Activated CD8-positive, alpha-beta memory T cell treated with anti-CD3 and anti-CD28 coated beads for 36 hours (primary cell): ENCODE data around the gene DEPDC5. TPM values are rescaled to one million over a fixed set of nuclear protein-coding genes. Genes with fewer than 3 reads are reported as not detected.
"Not testable (repeated sequence)": the region's sequence is repeated elsewhere in the genome, so short reads cannot be mapped to it uniquely, and the experiment has no call there.

ENCODE experiments used
- CTCF ChIA-PET: fragments of 350-600 bp; sonication (Branson Sonifier 250); formaldehyde crosslinking; loops from one replicate; lab custom pipeline; 2021; ENCODE audit warnings: antibody characterized with exemption; lab: Charles Lee
- POLR2A ChIA-PET: fragments of 350-600 bp; sonication (Branson Sonifier 250); formaldehyde crosslinking; loops from one replicate; lab custom pipeline; 2021; ENCODE audit warnings: antibody characterized with exemption; lab: Charles Lee
- total RNA-seq, 2 experiments: library from RNA; stranded (reverse); gene quantifications; one replicate each; pipeline ENCODE4 v1.2.3, GENCODE V29; 2021

DEPDC5 gene
- total RNA-seq, 2 experiments from 2014 or later, result 35.1 to 38.2 TPM

DNA sequence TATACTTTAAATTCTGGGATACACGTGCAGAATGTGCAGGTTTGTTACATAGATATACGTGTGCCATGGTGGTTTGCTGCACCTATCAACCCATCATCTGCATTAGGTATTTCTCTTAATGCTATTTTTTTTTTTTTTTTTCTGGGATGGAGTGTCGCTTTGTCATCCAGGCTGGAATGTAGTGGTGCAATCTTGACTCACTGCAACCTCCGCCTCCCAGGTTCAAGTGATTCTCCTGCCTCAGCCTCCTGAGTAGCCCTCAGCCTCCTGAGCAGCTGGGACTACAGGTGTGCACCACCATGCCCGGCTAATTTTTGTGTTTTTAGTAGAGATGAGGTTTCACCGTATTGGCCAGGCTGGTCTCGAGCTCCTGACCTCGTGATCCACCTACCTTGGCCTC is 45.5 kb downstream of the DEPDC5 start:
- POLR2A ChIA-PET, result not testable (repeated sequence)
- CTCF ChIA-PET, result interaction anchor here (0.6 kb wide), 1 partner anchor 8 kb away, joined by 3 read pairs; no protein-coding TSS in a partner anchor

DNA sequence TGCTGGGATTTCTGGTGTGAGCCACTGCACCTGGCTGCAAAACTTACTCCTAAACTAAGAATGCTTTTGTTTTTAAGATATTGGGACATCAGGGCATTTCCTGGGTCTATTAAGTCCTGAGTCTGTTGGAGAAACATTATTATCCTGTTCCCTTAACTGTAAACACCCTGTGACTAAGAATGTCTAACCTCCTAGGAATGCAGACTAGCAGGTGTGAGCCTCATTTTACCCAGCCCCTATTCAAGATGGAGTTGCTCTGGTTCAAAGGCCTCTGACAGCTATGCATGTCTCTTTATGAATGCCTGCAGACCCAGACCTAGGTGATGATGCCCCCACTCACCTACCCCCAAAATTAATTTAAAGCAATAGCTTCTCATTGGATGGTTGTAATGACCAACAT is 46.2 kb downstream of the DEPDC5 start:
- ChIA-PET CTCF (no interaction called here), POLR2A (no interaction called here)

DNA sequence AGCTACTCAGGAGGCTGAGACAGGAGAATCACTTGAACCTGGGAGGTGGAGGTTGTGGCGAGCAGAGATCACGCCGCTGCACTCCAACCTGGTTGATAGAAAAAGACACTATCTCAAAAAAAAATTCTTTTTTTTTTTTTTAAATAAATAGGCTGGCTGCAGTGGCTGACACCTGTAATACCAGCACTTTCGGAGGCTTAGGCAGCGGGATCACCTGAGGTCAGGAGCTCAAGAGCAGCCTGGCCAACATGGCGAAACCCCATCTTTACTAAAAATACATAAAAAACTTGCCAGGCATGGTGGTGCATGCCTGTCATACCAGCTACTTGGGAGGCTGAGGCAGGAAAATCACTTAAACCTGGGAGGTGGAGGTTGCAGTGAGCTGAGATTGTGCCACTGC is 47.0 kb downstream of the DEPDC5 start:
- POLR2A ChIA-PET, CTCF ChIA-PET: not testable (repeated sequence)

DNA sequence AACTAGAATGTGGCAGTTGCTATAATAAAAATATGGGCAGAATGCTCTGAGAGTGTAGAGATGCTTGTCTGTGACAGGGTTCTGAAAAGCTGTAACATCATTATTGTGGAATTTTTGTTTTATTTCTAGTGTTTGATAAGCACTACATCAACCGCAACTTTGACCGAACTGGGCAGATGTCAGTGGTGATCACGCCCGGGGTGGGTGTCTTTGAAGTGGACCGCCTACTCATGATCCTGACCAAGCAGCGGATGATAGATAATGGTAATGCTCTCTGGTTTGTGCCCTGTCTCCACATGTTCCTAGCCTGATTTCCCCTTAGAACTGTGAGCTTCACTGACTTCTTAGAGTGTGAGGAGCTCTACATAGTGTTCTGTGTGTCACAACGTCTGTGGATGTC is 48.8 kb downstream of the DEPDC5 start:
- ChIA-PET CTCF (no interaction called here), POLR2A (no interaction called here)

DNA sequence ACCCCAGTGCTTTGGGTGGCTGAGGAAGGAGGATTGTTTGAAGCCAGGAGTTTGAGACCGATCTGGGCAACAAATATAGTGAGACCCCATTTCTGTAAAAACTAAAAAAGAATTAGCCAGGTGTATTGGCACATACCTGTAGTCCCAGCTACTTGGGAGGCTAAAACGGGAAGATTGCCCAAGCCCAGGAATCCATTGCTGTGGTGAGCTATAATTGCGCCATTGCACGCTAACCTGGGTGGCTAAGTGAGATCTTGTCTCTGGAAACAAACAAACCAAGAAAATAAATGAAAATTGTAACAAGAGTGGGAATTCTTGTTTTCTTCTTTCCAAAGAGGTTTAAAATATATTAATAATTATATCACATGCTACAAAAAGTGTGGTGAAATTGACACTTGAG is 52.9 kb downstream of the DEPDC5 start:
- ChIA-PET POLR2A (no interaction called here), CTCF (no interaction called here)

DNA sequence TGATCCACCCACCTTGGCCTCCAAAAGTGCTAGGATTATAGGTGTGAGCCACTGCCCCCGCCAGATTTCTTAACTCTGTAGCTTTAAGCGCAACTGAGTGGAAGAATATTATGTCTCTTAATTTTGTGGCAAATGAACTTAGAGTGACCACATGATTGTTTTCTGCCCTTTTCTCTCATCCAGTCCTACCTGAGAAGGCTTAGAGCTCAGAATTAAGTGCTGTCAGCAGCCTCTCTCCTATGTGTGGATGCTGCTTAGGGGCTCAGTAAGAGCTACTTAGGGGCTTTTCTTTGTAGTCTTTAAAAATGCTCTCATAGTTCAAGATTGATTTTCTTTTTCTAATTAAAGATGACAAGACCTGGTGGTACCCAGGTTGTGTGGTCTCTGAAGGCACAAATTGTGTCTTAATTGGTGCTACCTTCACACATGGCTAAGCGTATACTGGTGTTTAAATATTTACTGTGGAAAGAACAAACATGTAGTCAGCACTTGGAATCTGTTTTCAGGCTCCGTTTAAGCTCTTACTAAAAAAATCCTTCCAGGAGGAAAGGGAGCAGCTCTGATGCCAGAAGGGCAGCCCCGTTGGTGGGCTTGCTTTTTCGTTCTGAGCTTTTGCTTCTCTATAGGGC is 59.3 kb downstream of the DEPDC5 start:
- ChIA-PET CTCF (no interaction called here), POLR2A (no interaction called here)

DNA sequence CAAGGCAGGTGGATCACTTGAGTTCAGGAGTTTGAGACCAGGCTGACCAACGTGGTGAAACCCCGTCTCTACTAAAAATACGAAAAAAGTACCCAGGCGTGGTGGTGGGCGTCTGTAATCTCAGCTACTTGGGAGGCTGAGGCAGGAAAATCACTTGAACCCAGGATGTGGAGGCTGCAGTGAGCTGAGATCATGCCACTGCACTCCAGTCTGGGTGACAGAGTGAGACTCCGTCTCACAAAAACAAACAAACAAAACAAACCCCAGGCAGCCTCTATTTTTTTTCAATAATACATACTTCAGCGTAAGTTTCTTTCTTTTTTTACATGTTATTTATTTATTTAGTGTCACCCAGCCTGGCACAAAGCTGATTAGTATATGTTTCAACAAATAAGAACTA is 60.1 kb downstream of the DEPDC5 start:
- POLR2A ChIA-PET, CTCF ChIA-PET: not testable (repeated sequence)

DNA sequence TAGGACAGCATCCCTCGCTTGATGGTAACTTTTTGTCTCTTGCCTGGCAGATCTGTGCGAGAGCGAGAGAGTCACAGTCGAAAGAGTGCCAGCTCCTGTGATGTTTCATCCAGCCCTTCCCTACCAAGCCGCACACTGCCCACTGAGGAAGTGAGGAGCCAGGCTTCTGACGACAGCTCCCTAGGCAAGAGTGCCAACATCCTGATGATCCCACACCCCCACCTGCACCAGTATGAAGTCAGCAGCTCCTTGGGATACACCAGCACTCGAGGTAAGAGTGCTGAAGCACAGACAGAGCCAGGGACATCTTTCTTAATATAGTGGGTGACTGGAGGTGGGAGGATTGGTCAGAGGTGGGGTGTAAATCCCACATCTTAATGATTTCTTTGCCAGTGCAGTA is 61.1 kb downstream of the DEPDC5 start:
- ChIA-PET POLR2A (no interaction called here), CTCF (no interaction called here)

DNA sequence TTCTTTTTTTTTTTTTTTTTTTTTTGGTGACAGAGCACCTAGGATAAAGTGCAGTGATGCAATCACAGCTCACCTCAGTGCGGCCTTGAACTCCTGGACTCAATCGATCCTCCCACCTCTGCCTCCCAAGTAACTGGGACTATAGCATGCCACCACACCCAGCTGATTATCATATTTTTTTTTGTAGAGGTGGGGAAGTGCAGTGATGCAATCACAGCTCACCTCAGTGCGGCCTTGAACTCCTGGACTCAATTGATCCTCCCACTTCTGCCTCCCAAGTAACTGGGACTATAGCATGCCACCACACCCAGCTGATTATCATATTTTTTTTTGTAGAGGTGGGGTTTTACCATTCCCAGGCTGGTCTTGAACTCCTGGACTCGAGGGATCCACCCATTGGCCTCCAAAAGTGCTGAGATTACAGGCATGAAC is 61.6 kb downstream of the DEPDC5 start:
- CTCF ChIA-PET, POLR2A ChIA-PET: not testable (repeated sequence)

DNA sequence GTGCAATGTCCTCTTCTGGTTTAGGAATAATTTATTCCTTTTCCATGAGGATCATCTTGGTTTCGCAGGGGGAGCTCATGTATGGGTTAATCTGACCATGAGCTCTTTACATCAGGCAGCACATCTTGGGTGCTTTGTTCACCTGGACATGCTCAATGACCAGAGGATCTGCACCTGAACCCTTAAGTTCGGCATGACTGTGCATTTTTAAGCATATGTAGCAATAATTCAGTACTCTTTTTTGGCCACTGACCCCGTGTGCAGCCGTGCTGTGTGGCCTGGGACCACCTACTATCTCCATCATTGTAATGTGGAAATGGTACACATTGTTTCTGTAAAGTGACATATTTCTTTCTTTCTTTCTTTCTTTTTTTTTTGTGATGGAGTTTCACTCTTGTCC is 62.9 kb downstream of the DEPDC5 start:
- POLR2A ChIA-PET, result no interaction called here
- CTCF ChIA-PET, result no interaction called here

DNA sequence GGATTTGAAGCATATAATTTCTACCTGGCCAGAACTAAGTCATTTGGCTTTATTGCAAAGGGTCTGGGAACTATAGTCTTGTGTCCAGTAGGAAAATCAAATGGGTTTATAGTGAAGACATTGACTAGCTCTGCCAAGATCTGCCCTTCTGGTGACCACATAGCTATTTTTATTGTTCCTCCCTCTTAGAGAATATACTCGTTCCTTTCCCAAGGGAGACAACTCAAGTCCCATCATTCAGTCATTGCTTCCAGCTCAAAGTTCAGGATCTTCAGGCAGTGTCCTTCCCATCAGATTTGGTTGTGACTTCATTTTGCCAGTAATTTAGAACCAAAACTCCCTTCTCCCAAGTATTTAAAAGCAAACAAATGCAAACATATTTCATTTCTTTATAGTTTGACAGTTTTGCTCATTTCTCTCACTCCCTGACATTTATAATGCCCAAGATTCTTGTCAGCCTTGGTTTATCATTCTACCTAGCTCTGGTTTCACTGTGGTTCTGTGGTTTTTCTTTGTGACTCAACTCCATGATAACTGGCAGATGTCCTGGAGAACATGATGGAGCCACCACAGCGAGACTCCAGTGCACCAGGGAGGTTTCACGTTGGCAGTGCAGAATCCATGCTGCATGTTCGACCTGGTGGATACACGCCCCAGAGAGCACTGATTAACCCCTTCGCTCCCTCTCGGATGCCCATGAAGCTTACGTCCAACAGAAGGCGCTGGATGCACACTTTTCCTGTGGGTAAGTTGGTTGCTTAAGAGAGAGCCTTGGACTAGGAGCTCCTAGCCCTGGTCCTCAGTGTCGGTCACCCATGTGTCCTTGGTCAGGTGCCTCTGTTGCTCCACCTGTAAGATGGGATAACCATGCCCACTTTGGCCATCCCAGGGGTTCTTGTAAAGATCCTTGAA is 64.9 kb downstream of the DEPDC5 start:
- ChIA-PET CTCF (no interaction called here), POLR2A (interaction anchor here (0.9 kb wide), 1 partner anchor 11 kb away, joined by 4 read pairs; no protein-coding TSS in a partner anchor)

DNA sequence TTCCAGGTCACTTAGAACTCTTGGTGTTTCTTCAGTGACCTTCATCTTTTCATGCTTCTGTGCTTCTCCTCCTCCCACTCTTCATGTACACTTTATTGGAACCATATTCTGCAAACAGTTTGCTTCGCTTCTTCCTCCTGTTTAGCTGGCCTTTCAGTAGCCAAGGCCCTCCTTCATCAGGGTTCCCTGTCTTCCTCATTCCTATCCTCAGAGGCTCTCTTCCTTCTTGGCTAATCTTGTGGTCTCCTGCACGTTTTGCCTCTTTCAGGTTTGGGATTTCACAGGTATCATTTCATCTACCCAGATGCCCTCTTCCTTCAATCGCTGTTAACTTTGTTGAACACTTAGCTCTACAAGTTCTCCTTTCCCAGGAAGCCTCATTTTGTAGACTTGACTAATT is 66.8 kb downstream of the DEPDC5 start:
- CTCF ChIA-PET, result no interaction called here
- POLR2A ChIA-PET, result no interaction called here

DNA sequence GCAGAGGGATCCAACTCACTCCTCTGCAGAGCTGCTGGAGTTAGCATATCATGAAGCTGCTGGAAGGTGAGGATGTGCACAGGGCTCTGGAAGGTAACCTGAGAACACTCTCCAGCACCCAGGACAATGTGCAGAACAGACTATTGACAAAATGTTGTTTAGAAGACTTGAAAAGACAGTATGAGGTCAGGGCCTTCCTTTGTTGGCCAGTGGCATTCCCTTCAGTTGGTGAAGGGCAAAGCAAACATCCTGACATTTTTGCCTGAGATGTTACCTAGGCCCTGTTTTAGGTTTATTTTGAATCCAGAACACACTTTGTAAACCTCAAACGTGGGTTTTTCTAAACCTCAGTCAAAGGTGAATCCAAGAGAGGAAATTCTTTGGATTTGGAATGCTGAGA is 67.8 kb downstream of the DEPDC5 start:
- ChIA-PET POLR2A (no interaction called here), CTCF (no interaction called here)

DNA sequence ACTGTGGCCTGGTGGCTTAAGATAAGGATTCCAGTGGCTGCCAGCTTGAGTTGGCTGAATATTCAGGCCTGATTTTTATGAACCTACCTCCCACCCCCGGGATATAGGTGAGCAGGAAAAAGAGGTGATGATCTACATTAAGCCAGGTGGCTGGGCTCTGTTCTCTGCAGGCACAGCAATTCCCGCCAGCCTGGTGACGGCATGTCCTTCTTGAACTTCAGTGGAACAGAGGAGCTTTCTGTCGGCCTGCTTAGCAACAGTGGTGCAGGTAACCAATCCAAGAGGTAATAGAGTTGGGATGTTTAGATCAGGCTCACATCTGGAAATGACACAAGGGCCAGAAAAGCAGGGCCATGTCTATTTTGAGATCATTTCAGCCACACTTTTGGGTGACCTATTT is 68.7 kb downstream of the DEPDC5 start:
- POLR2A ChIA-PET, result no interaction called here
- CTCF ChIA-PET, result no interaction called here

DNA sequence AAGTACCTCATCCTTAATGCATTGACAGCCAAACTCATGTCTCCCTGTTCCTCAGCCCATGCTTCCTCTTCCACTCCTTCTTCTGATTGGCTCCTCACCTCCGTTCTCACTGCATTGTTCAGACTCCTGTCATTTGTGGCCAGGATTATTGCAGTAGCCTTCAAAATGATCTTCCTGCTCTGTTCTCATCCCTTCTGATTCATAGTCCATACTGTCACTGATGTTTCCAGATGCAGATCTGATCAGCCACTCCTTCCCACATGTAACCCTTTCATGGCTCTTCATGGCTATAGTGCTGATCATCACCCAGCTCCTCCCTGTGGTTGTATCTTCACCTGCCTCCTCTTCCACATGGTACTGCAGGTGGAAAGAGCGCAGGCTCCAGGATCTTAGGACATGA is 71.7 kb downstream of the DEPDC5 start:
- ChIA-PET POLR2A (no interaction called here), CTCF (interaction anchor here (0.6 kb wide), 1 partner anchor 33 kb away, joined by 4 read pairs; no protein-coding TSS in a partner anchor)

DNA sequence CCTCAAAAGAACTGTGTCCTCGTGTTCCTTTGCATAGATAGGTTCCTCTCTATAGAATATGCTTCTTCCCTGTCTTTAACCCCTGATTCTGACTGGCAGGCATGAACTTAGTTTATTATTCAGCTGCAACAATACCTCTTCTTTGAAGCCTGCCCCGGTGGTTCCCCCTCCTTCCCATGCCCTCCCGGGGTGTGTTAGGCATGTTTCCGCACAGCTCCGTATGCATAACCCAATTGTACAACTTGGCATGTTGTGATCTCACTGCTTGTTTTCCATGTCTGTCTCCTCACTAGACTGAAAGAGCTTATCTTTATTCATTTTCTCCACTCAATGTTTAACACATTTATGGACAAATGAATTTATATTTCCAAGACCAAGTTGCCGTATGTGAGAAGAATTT is 72.6 kb downstream of the DEPDC5 start:
- POLR2A ChIA-PET, result no interaction called here
- CTCF ChIA-PET, result no interaction called here

DNA sequence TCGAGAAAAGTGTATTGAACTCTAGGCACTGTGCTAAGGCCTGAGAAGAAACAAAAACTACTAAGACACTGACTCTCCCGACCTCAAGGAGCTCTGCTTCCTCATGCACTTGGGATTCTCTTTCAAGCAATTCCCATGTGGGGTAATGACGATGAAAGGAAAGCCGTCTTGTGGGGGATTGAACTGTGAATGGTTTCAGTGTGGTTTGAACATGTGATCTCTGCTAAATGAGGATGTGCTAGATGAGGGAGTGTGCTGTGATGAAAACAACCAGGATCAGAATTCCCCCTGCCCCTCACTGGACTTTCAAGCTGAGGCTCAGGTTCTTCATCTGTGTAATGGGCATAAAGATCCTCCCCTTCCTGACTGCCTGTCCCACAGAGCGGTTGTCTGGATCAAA is 74.9 kb downstream of the DEPDC5 start:
- ChIA-PET CTCF (interaction anchor here (0.7 kb wide), 2 partner anchors 9 to 22 kb away, joined by 3 read pairs; no protein-coding TSS in a partner anchor), POLR2A (interaction anchor here (0.6 kb wide), 1 partner anchor 45 kb away, joined by 3 read pairs; no protein-coding TSS in a partner anchor)

DNA sequence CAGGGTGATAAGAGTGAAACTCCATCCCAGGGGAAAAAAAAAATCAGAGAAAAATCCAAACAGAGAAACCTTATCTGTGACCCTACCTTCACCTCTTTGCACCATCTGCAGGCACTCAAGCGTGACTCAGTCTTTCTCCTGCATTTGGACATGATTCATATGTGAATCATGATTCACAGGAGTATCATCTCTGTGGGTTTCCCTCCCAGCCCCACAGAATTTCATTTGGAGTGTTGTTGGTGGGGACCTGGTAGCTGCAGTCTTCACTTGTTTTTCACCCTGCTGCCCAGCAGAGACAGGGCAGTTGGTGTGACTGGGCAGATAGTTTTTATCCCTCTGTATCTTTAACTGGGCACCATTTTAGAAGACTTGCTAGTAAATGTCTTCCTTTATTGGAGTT is 75.7 kb downstream of the DEPDC5 start:
- CTCF ChIA-PET, result no interaction called here
- POLR2A ChIA-PET, result interaction anchor here (0.9 to 1.0 kb wide), 2 partner anchors 11 to 76 kb away, joined by 3 to 4 read pairs; partner anchors contain the start of gene DEPDC5

DNA sequence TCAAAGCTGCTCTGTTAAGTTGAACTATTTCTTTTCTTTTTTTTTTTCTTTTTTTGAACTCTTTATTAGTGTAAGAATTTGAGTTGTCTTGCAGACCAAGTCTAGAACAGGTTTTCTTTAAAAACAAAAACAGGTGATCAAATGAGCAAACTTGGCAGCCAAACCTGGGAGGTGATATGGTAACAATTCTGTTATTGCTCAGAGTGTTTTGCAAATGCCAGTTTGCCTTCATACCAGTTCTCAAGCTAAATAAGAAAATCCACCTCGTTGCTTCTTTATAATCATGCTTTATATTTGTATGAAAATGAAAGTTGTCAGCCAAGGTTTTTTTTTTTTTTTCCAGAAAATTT is 76.9 kb downstream of the DEPDC5 start:
- ChIA-PET CTCF (interaction anchor here (1.0 kb wide), 1 partner anchor 117 kb away, joined by 4 read pairs; no protein-coding TSS in a partner anchor), POLR2A (interaction anchor here (0.7 to 1.0 kb wide), 2 partner anchors 53 to 120 kb away, joined by 3 read pairs; no protein-coding TSS in a partner anchor)

DNA sequence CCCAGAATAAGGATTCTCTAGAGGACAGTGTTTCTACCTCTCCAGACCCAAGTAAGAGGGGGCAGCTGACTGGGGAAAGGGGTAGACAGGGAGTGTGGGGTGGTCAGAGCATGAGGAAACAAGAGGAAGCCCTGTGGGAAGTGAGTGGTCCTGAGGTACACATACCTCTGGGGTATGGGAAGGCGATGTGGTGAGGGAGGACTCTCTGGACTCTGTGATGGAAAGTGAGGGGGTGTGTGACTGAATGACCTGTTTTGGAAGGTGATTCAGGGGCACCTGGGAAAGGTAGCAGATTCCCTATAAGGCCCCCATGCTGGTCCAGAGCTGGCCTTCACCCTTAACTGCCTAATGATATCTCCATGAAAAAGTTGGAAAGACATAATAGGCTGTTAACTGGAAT is 80.1 kb downstream of the DEPDC5 start:
- ChIA-PET CTCF (no interaction called here), POLR2A (no interaction called here)
